OCI-LY1 (cell line): Measurements from ENCODE around the gene KIF16B.

Experiments used
- H2AFZ ChIP-seq: fragments of 200-600 bp; sonication (generic), shearing (Covaris generic); 2 replicates; pipeline ENCODE4 v1.6.0; 2014; ENCODE audit warnings: antibody characterized with exemption, mild to moderate bottlenecking, low read length
- H3F3A ChIP-seq: fragments of 200-600 bp; sonication (generic), shearing (Covaris generic); 2 replicates; pipeline ENCODE4 v1.6.0; 2014; ENCODE audit warnings: mild to moderate bottlenecking, antibody characterized with exemption, low read length, moderate library complexity; ENCODE audit not compliant: insufficient read depth
- H3K27ac ChIP-seq: fragments of 200-600 bp; sonication (generic); 2 replicates; pipeline ENCODE4 v1.5.1; 2014; ENCODE audit warnings: low read length, mixed run types, mild to moderate bottlenecking, low read depth; ENCODE audit not compliant: poor library complexity, severe bottlenecking
- H3K27me3 ChIP-seq: fragments of 200-600 bp; sonication (generic); 2 replicates; pipeline ENCODE4 v1.6.0; 2014; ENCODE audit warnings: antibody characterized with exemption, mild to moderate bottlenecking, low read length, moderate library complexity; ENCODE audit not compliant: insufficient read depth
- H3K36me3 ChIP-seq: fragments of 200-600 bp; sonication (generic); 2 replicates; pipeline ENCODE4 v1.6.1; 2014; ENCODE audit warnings: mild to moderate bottlenecking, antibody characterized with exemption, low read length, moderate library complexity, mixed read lengths; ENCODE audit not compliant: insufficient read depth
- H3K4me1 ChIP-seq: fragments of 200-600 bp; sonication (generic); 2 replicates; pipeline ENCODE4 v1.5.1; 2014; ENCODE audit warnings: mild to moderate bottlenecking, low read length, moderate library complexity; ENCODE audit not compliant: insufficient read depth, severe bottlenecking
- H3K4me2 ChIP-seq: fragments of 200-600 bp; sonication (generic), shearing (Covaris generic); 2 replicates; pipeline ENCODE4 v1.6.1; 2014; ENCODE audit warnings: low read length
- H3K4me3 ChIP-seq: fragments of 200-600 bp; sonication (generic); 2 replicates; pipeline ENCODE4 v1.5.1; 2014; ENCODE audit warnings: low read length, low read depth, mild to moderate bottlenecking, mixed read lengths; ENCODE audit not compliant: poor library complexity, severe bottlenecking
- H3K79me2 ChIP-seq: fragments of 200-600 bp; shearing (Covaris generic); 2 replicates; pipeline ENCODE4 v1.6.1; 2016; ENCODE audit warnings: mixed run types, low read length, mixed read lengths; ENCODE audit not compliant: insufficient read depth
- H3K9ac ChIP-seq: fragments of 200-600 bp; sonication (generic), shearing (Covaris generic); 2 replicates; pipeline ENCODE4 v1.6.1; 2014; ENCODE audit warnings: mild to moderate bottlenecking, low read length, mixed read lengths
- H3K9me2 ChIP-seq: fragments of 200-600 bp; sonication (generic), shearing (Covaris generic); 2 replicates; pipeline ENCODE4 v1.6.1; 2014; ENCODE audit warnings: low read depth, mild to moderate bottlenecking, low read length, mixed read lengths
- H3K9me3 ChIP-seq: fragments of 200-600 bp; shearing (Covaris generic); 2 replicates; pipeline ENCODE4 v1.6.1; 2014; ENCODE audit warnings: low read length, mixed read lengths
- H4K20me1 ChIP-seq: fragments of 200-600 bp; sonication (generic), shearing (Covaris generic); 2 replicates; pipeline ENCODE4 v1.6.0; 2016; ENCODE audit warnings: mild to moderate bottlenecking, low read length; ENCODE audit not compliant: insufficient read depth
- EZH2 ChIP-seq: fragments of 200-600 bp; sonication (generic), shearing (Covaris generic); IDR thresholded peaks from 2 replicates; pipeline ENCODE4 v1.8.0; 2017; ENCODE audit warnings: borderline replicate concordance, mixed run types, mild to moderate bottlenecking, antibody characterized with exemption, low read length, moderate library complexity, mixed read lengths
- TF ChIP-seq, protein P1 (sequence below): fragments of 200-600 bp; sonication (generic), shearing (Covaris generic); IDR thresholded peaks from 2 replicates; pipeline ENCODE4 v1.5.1; 2017; ENCODE audit warnings: mild to moderate bottlenecking, antibody characterized with exemption, low read length, moderate library complexity, mixed read lengths

Gene KIF16B

DNA sequence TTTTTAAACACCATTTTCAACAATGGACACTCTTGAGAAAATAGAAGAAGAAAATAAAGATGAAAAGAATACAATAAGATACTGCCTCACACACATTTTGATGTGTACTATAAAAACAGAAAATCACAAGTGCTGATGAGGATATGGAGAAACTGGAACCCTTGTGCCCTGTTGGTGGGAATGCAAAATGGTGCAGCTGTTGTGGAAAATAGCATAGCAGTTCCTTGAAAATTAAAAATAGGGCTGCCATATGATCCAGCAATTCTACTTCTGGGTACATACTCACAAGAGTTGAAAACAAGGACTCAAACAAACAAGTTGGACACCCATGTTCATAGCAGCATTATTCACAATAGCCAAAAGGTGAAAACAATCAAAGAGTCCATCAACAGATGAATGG lies 173.0 kb downstream of the KIF16B start:
- H3K27me3 ChIP-seq = no peaks in the 10 kb centered on the region
- H4K20me1 ChIP-seq = no peaks in the 10 kb centered on the region
- H3K27ac ChIP-seq = no peak overlapping the region
- peaks cover 3% of the 10 kb centered on the region; the same call in 1 of the 2 replicates for H3K36me3 ChIP-seq
- no peaks in the 10 kb centered on the region for H3F3A ChIP-seq
- no peaks in the 10 kb centered on the region for H3K79me2 ChIP-seq
- H3K9me3 ChIP-seq = no peaks in the 10 kb centered on the region
- no peak overlapping the region for H2AFZ ChIP-seq
- H3K4me3 ChIP-seq = no peak overlapping the region
- H3K9me2 ChIP-seq = no peaks in the 10 kb centered on the region
- no peak overlapping the region for H3K4me2 ChIP-seq
- no peaks in the 10 kb centered on the region for H3K4me1 ChIP-seq
- TF ChIP-seq, protein P1, sequence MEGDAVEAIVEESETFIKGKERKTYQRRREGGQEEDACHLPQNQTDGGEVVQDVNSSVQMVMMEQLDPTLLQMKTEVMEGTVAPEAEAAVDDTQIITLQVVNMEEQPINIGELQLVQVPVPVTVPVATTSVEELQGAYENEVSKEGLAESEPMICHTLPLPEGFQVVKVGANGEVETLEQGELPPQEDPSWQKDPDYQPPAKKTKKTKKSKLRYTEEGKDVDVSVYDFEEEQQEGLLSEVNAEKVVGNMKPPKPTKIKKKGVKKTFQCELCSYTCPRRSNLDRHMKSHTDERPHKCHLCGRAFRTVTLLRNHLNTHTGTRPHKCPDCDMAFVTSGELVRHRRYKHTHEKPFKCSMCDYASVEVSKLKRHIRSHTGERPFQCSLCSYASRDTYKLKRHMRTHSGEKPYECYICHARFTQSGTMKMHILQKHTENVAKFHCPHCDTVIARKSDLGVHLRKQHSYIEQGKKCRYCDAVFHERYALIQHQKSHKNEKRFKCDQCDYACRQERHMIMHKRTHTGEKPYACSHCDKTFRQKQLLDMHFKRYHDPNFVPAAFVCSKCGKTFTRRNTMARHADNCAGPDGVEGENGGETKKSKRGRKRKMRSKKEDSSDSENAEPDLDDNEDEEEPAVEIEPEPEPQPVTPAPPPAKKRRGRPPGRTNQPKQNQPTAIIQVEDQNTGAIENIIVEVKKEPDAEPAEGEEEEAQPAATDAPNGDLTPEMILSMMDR = no peak
- TF ChIP-seq EZH2 = no peak
- H3K9ac ChIP-seq = no peak overlapping the region

DNA sequence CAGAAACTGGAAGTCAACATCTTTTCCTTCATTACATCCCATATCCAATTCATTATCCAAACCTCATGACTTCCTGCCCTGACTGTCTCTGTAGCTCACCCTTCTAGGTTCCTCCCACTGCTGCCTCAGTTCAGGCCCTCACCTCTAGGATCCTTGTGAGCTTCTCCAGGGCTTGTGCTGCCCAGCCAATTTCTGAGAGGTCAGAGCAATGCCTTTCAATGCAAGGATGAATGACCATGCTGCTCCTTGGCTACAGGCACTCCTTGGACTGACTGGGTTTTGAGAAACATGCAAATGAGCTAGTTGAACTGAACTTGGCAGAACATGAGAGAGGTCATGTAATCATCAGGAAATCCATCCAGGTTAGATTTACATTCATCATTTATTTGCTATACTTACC lies 173.4 kb downstream of the KIF16B start:
- Histone ChIP-seq H3K9ac (no peak overlapping the region), H3K36me3 (peaks cover 3% of the 10 kb centered on the region; the same call in 1 of the 2 replicates), H2AFZ (no peak overlapping the region), H4K20me1 (no peaks in the 10 kb centered on the region), H3K9me2 (no peaks in the 10 kb centered on the region), H3K4me1 (no peaks in the 10 kb centered on the region), H3K79me2 (no peaks in the 10 kb centered on the region), H3K4me3 (no peak overlapping the region), H3K27ac (no peak overlapping the region), H3K27me3 (no peaks in the 10 kb centered on the region), H3K4me2 (no peak overlapping the region), H3K9me3 (no peaks in the 10 kb centered on the region), H3F3A (no peaks in the 10 kb centered on the region)
- TF ChIP-seq EZH2 = no peak
- TF ChIP-seq, protein P1 = no peak

DNA sequence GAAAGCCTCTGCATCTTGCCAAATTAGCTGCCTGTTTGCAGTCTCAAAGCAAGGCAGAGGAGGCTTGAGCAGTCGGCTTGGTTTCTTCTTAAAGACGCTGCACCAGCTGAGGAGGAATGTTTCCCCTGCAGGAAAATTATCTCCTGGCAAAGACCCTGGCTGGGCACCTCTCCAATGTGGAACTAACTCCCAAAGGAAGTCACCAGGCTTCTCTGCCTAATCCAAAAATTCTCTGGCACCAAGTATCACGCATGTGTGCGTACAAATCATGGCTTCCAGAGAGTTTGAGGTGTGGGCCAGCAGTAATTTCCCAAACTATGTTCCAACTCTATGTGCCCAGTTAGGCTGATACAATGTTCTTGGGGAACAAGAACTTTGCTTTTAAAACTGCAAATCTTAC lies 176.2 kb downstream of the KIF16B start:
- Histone ChIP-seq H3K36me3 (peaks cover 3% of the 10 kb centered on the region; the same call in 1 of the 2 replicates), H3K9ac (no peak overlapping the region)

More for the DNA sequence above, 176.2 kb downstream of the KIF16B start:
- Histone ChIP-seq H3K79me2 (no peaks in the 10 kb centered on the region), H2AFZ (no peak overlapping the region), H3K4me2 (no peak overlapping the region), H3K9me2 (no peaks in the 10 kb centered on the region), H3K4me1 (peaks cover 6% of the 10 kb centered on the region), H3K9me3 (no peaks in the 10 kb centered on the region), H3K4me3 (no peak overlapping the region), H3K27ac (no peak overlapping the region), H3K27me3 (no peaks in the 10 kb centered on the region), H4K20me1 (no peaks in the 10 kb centered on the region), H3F3A (no peaks in the 10 kb centered on the region)
- TF ChIP-seq, protein P1 = no peak
- no peak for TF ChIP-seq EZH2
